ENCODE results near the gene TMEM126A. TPM values are rescaled to one million over a fixed set of nuclear protein-coding genes. Genes with fewer than 3 reads are reported as not detected.

The TMEM126A gene
- total and polyA plus RNA-seq, 2 experiments from 2014 or later: 24.7 to 71.1 TPM

- TF ChIP-seq, protein P1, sequence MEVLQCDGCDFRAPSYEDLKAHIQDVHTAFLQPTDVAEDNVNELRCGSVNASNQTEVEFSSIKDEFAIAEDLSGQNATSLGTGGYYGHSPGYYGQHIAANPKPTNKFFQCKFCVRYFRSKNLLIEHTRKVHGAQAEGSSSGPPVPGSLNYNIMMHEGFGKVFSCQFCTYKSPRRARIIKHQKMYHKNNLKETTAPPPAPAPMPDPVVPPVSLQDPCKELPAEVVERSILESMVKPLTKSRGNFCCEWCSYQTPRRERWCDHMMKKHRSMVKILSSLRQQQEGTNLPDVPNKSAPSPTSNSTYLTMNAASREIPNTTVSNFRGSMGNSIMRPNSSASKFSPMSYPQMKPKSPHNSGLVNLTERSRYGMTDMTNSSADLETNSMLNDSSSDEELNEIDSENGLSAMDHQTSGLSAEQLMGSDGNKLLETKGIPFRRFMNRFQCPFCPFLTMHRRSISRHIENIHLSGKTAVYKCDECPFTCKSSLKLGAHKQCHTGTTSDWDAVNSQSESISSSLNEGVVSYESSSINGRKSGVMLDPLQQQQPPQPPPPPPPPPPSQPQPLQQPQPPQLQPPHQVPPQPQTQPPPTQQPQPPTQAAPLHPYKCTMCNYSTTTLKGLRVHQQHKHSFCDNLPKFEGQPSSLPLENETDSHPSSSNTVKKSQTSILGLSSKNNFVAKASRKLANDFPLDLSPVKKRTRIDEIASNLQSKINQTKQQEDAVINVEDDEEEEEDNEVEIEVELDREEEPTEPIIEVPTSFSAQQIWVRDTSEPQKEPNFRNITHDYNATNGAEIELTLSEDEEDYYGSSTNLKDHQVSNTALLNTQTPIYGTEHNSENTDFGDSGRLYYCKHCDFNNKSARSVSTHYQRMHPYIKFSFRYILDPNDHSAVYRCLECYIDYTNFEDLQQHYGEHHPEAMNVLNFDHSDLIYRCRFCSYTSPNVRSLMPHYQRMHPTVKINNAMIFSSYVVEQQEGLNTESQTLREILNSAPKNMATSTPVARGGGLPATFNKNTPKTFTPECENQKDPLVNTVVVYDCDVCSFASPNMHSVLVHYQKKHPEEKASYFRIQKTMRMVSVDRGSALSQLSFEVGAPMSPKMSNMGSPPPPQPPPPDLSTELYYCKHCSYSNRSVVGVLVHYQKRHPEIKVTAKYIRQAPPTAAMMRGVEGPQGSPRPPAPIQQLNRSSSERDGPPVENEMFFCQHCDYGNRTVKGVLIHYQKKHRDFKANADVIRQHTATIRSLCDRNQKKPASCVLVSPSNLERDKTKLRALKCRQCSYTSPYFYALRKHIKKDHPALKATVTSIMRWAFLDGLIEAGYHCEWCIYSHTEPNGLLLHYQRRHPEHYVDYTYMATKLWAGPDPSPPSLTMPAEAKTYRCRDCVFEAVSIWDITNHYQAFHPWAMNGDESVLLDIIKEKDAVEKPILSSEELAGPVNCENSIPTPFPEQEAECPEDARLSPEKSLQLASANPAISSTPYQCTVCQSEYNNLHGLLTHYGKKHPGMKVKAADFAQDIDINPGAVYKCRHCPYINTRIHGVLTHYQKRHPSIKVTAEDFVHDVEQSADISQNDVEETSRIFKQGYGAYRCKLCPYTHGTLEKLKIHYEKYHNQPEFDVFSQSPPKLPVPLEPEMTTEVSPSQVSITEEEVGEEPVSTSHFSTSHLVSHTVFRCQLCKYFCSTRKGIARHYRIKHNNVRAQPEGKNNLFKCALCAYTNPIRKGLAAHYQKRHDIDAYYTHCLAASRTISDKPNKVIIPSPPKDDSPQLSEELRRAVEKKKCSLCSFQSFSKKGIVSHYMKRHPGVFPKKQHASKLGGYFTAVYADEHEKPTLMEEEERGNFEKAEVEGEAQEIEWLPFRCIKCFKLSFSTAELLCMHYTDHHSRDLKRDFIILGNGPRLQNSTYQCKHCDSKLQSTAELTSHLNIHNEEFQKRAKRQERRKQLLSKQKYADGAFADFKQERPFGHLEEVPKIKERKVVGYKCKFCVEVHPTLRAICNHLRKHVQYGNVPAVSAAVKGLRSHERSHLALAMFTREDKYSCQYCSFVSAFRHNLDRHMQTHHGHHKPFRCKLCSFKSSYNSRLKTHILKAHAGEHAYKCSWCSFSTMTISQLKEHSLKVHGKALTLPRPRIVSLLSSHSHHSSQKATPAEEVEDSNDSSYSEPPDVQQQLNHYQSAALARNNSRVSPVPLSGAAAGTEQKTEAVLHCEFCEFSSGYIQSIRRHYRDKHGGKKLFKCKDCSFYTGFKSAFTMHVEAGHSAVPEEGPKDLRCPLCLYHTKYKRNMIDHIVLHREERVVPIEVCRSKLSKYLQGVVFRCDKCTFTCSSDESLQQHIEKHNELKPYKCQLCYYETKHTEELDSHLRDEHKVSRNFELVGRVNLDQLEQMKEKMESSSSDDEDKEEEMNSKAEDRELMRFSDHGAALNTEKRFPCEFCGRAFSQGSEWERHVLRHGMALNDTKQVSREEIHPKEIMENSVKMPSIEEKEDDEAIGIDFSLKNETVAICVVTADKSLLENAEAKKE (CRISPR knock-in tag; IDR thresholded peaks at IDR 0.05): no peak
- TF ChIP-seq EZH2phosphoT487 (IDR thresholded peaks at IDR 0.05; ENCODE audit: unreplicated experiment) (no peak), STAT1 (IDR thresholded peaks at IDR 0.05; ENCODE audit: unreplicated experiment) (no peak)
Observed at GRCh38 chr11:85685820-85686459, 38.2 kb downstream of the TMEM126A start, which contains the start of gene CCDC89 (continued).

DNA sequence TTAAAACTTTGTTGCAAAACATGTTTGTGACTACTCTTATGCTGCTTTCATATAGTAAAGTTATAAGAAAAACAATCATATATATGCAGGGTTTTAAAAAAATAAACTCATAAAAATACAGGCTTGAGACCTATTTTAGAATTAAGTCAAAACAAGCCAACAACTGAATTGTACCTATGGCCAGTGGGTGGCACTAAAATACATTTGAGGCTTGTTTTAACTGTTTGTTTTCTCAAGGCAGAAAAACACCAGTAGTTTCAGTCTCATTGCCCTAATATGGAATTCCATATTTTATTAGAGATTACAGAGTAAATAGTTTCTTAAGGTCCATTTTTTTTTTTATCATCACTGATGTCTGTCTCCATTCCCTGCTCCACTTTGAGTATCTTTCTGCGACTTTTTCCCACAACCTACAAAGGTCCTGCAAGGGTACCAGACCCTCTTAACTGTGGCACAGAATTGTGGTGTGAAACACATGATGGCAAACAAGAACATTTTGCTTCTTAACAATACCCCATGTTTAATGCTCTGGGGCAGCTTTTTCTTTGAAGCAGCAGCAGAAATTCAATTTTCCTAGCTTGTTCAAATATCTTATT lies 46.7 kb downstream of the TMEM126A start:
- no peaks in the 10 kb centered on the region for H3K36me3 ChIP-seq (ENCODE audit: insufficient read depth)
- H3K4me1 Mint-ChIP-seq: peaks cover 6% of the 10 kb centered on the region
- no peaks in the 10 kb centered on the region for H3F3A ChIP-seq (replicated peaks; ENCODE audit: low read depth)
- H3K36me3 Mint-ChIP-seq (ENCODE audit: low read depth): no peaks in the 10 kb centered on the region
- peaks cover 4% of the 10 kb centered on the region for H3K27me3 Mint-ChIP-seq (ENCODE audit: insufficient read depth, low read depth, poor library complexity)
- TF ChIP-seq, protein P2, sequence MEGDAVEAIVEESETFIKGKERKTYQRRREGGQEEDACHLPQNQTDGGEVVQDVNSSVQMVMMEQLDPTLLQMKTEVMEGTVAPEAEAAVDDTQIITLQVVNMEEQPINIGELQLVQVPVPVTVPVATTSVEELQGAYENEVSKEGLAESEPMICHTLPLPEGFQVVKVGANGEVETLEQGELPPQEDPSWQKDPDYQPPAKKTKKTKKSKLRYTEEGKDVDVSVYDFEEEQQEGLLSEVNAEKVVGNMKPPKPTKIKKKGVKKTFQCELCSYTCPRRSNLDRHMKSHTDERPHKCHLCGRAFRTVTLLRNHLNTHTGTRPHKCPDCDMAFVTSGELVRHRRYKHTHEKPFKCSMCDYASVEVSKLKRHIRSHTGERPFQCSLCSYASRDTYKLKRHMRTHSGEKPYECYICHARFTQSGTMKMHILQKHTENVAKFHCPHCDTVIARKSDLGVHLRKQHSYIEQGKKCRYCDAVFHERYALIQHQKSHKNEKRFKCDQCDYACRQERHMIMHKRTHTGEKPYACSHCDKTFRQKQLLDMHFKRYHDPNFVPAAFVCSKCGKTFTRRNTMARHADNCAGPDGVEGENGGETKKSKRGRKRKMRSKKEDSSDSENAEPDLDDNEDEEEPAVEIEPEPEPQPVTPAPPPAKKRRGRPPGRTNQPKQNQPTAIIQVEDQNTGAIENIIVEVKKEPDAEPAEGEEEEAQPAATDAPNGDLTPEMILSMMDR (conservative IDR thresholded peaks at IDR 0.05; ENCODE audit: low read depth in 2 of 2): peak; percentile 67 to 72
- no peak for TF ChIP-seq EZH2phosphoT487 (IDR thresholded peaks at IDR 0.05; ENCODE audit: unreplicated experiment)
- H3K4me1 ChIP-seq (ENCODE audit: insufficient read depth): peaks cover 2% of the 10 kb centered on the region; the same call in 1 of the 2 replicates
- H3K27me3 ChIP-seq (ENCODE audit: insufficient read depth): no peaks in the 10 kb centered on the region
- no peak overlapping the region for H2AFZ ChIP-seq
- DNase-seq (ENCODE audit: low spot score) (peak; percentile 55), ATAC-seq (no peak; the same call in 1 of the 3 replicates)
- H3K4me3 ChIP-seq: no peak overlapping the region
- H3K27ac ChIP-seq (ENCODE audit: low read depth): no peak overlapping the region
- H4K20me1 ChIP-seq (replicated peaks; ENCODE audit: insufficient read depth): no peaks in the 10 kb centered on the region
- no peaks in the 10 kb centered on the region for H3K9me3 Mint-ChIP-seq
- no peak overlapping the region for H3K4me3 Mint-ChIP-seq
- no peaks in the 10 kb centered on the region for H3K9me2 ChIP-seq (ENCODE audit: insufficient read depth)
- no peak overlapping the region for H3K4me2 ChIP-seq
- H3K79me2 ChIP-seq (replicated peaks; ENCODE audit: insufficient read depth): no peaks in the 10 kb centered on the region
- no peak overlapping the region for H3K27ac Mint-ChIP-seq

Data from GM23338 (cell line).